WTC11 (cell line): ENCODE measurements around the gene FBP1. TPM values are rescaled to one million over a fixed set of nuclear protein-coding genes. Genes with fewer than 3 reads are reported as not detected.

Experiments
- ATAC-seq: fragments of 200-7000 bp; cut with Tn5 transposase; 2 replicates; pipeline ENCODE4 v1.10.0; 2021; ENCODE audit warnings: mild to moderate bottlenecking, moderate library complexity
- CTCF ChIA-PET: fragments of 300-600 bp; sonication (Branson Sonifier 250); formaldehyde crosslinking; loops from one replicate; lab custom pipeline; 2021; ENCODE audit warnings: antibody characterized with exemption; lab: Charles Lee
- POLR2A ChIA-PET: fragments of 350-600 bp; sonication (Branson Sonifier 250); formaldehyde crosslinking; loops from one replicate; lab custom pipeline; 2021; ENCODE audit warnings: antibody characterized with exemption; lab: Charles Lee
- DNase-seq: peaks from one replicate; pipeline ENCODE4 v3.0.0; 2021; ENCODE audit warnings: low spot score
- H3K27ac Mint-ChIP-seq: 2 replicates; pipeline ENCODE4 v1.8.0; 2021; ENCODE audit warnings: mixed read lengths
- H3K27me3 Mint-ChIP-seq: 2 replicates; pipeline ENCODE4 v1.8.0; 2021; ENCODE audit warnings: low read depth, mild to moderate bottlenecking, moderate library complexity, mixed read lengths
- H3K36me3 Mint-ChIP-seq: 2 replicates; pipeline ENCODE4 v1.8.0; 2021; ENCODE audit warnings: mixed read lengths
- H3K4me1 Mint-ChIP-seq: 2 replicates; pipeline ENCODE4 v1.8.0; 2022; ENCODE audit warnings: mixed read lengths
- H3K4me3 Mint-ChIP-seq: 2 replicates; pipeline ENCODE4 v1.8.0; 2021; ENCODE audit warnings: mild to moderate bottlenecking, moderate library complexity, mixed read lengths
- H3K9me3 Mint-ChIP-seq: 2 replicates; pipeline ENCODE4 v1.8.0; 2021; ENCODE audit warnings: mixed read lengths
- GABPB1 ChIP-seq: sonication (generic); formaldehyde crosslinking; IDR thresholded peaks from 2 replicates; pipeline ENCODE4 v1.8.1; 2023; ENCODE audit warnings: mild to moderate bottlenecking, missing genetic modification reagents
- JUN ChIP-seq: sonication (generic); formaldehyde crosslinking; IDR thresholded peaks from 2 replicates; pipeline ENCODE4 v1.8.0; 2023; ENCODE audit warnings: mild to moderate bottlenecking, missing genetic modification reagents
- KAT7 ChIP-seq: sonication (generic); formaldehyde crosslinking; IDR thresholded peaks from 2 replicates; pipeline ENCODE4 v1.8.1; 2023; ENCODE audit warnings: missing genetic modification reagents, mild to moderate bottlenecking, borderline replicate concordance
- NFYB ChIP-seq: sonication (generic); formaldehyde crosslinking; conservative IDR thresholded peaks from 2 replicates; pipeline ENCODE4 v1.8.0; 2022; ENCODE audit warnings: low read depth, missing genetic modification reagents
- RELA ChIP-seq: sonication (generic); formaldehyde crosslinking; IDR thresholded peaks from 2 replicates; pipeline ENCODE4 v1.8.1; 2022; ENCODE audit warnings: missing genetic modification reagents, mild to moderate bottlenecking, borderline replicate concordance
- SMAD3 ChIP-seq: sonication (generic); formaldehyde crosslinking; IDR thresholded peaks from 2 replicates; pipeline ENCODE4 v1.8.0; 2022; ENCODE audit warnings: missing genetic modification reagents, mild to moderate bottlenecking, borderline replicate concordance
- ZBTB21 ChIP-seq: sonication (generic); formaldehyde crosslinking; IDR thresholded peaks from 2 replicates; pipeline ENCODE4 v1.8.1; 2023; ENCODE audit warnings: mild to moderate bottlenecking, missing genetic modification reagents, borderline replicate concordance
- ZNF138 ChIP-seq: sonication (generic); formaldehyde crosslinking; conservative IDR thresholded peaks from 2 replicates; pipeline ENCODE4 v1.8.1; 2022; ENCODE audit warnings: mild to moderate bottlenecking, moderate library complexity, missing genetic modification reagents
- total RNA-seq: library from RNA; stranded (reverse); gene quantifications from 3 replicates; pipeline ENCODE4 v1.2.3, GENCODE V29; 2021
- TF ChIP-seq, protein P1 (sequence below): fragments of 250-450 bp; sonication (Bioruptor Pico); conservative IDR thresholded peaks from 2 replicates; pipeline ENCODE4 v1.9.0; 2021; ENCODE audit warnings: mild to moderate bottlenecking
- TF ChIP-seq, protein P2 (sequence below): sonication (generic); formaldehyde crosslinking; IDR thresholded peaks from 2 replicates; pipeline ENCODE4 v1.8.0; 2023; ENCODE audit warnings: missing genetic modification reagents
- TF ChIP-seq, protein P3 (sequence below): sonication (generic); formaldehyde crosslinking; IDR thresholded peaks from 2 replicates; pipeline ENCODE4 v1.8.1; 2023; ENCODE audit warnings: mild to moderate bottlenecking, missing genetic modification reagents, borderline replicate concordance
- TF ChIP-seq, protein P4 (sequence below): fragments of 250-450 bp; sonication (Bioruptor Pico); IDR thresholded peaks from 2 replicates; pipeline ENCODE4 v1.9.0; 2021; ENCODE audit warnings: mild to moderate bottlenecking, borderline replicate concordance
- TF ChIP-seq, protein P5 (sequence below): sonication (generic); formaldehyde crosslinking; IDR thresholded peaks from 2 replicates; pipeline ENCODE4 v1.8.1; 2023; ENCODE audit warnings: mild to moderate bottlenecking, missing genetic modification reagents, moderate library complexity
- TF ChIP-seq, protein P6 (sequence below): fragments of 250-450 bp; sonication (Bioruptor Pico); IDR thresholded peaks from 2 replicates; pipeline ENCODE4 v1.9.0; 2021; ENCODE audit warnings: moderate library complexity, mild to moderate bottlenecking, inconsistent platforms, borderline replicate concordance
- TF ChIP-seq, protein P7 (sequence below): sonication (generic); formaldehyde crosslinking; IDR thresholded peaks from 2 replicates; pipeline ENCODE4 v1.8.1; 2022; ENCODE audit warnings: mild to moderate bottlenecking, moderate library complexity, missing genetic modification reagents
- TF ChIP-seq, protein P8 (sequence below): fragments of 250-450 bp; sonication (Bioruptor Pico); IDR thresholded peaks from 2 replicates; pipeline ENCODE4 v2.1.2; 2022; ENCODE audit warnings: mild to moderate bottlenecking, moderate library complexity

Gene FBP1
- total RNA-seq, 1 experiment from 2014 or later, result 6.4 TPM

DNA sequence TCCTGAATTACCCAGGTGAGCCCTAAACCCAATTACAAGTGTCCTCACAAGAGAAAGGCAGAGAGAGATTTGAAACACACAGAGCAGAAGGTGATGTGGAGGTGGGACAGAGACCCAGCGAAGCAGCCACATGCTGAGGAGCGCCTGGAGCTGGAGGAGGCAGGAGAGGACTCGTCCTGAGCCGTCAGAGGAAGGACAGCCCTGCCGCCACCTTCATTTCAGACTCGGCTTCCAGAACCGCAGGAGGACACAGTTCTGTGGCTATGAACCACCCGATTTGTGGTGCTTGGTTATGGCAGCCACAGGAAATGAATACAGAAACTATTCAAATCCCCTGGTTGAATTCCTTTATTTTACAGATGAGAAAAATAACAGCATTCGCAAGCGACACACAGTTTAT, 16.4 kb upstream of the FBP1 start:
- Mint-ChIP-seq H3K4me1 (peaks cover 21% of the 10 kb centered on the region), H3K27ac (no peak overlapping the region), H3K27me3 (no peaks in the 10 kb centered on the region), H3K4me3 (no peak overlapping the region), H3K9me3 (no peaks in the 10 kb centered on the region), H3K36me3 (no peaks in the 10 kb centered on the region)
- ATAC-seq (no peak), DNase-seq (no peak)
- TF ChIP-seq KAT7, result no peak
- no peak for TF ChIP-seq RELA
- TF ChIP-seq, protein P1, sequence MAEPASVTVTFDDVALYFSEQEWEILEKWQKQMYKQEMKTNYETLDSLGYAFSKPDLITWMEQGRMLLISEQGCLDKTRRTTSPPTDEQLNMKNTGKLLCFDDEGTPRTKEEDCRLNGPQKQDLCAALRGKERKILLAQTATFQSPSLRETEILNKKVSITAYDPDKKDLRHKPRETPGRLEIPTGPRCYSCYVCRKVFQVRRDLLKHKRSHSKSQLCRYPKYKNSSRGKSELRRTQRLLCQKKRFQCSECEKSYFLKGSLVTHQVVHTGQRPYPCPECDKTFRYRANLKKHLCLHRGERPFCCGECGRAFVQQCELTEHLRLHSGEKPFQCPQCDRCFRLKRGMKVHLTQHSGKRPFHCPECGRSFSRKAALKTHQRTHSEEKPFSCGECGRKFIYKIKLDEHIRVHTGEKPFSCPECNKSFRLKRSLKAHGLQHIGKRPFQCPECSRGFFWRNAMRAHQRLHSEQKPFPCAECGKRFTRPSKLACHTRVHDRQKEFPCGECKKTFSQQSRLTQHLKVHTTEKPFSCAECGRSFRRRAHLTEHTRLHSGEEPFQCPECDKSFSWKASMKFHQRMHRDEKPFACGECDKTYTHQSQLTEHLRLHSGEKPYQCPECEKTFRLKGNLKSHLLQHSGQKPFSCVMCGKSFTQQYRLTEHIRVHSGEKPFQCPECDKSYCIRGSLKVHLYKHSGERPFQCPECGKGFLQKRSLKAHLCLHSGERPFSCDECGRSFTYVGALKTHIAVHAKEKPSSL (CRISPR knock-in tag), result no peak
- no peak for TF ChIP-seq SMAD3 (CRISPR knock-in tag)
- TF ChIP-seq, protein P2, sequence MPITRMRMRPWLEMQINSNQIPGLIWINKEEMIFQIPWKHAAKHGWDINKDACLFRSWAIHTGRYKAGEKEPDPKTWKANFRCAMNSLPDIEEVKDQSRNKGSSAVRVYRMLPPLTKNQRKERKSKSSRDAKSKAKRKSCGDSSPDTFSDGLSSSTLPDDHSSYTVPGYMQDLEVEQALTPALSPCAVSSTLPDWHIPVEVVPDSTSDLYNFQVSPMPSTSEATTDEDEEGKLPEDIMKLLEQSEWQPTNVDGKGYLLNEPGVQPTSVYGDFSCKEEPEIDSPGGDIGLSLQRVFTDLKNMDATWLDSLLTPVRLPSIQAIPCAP (CRISPR knock-in tag), result no peak
- TF ChIP-seq GABPB1 (CRISPR knock-in tag), result no peak
- TF ChIP-seq, protein P3, sequence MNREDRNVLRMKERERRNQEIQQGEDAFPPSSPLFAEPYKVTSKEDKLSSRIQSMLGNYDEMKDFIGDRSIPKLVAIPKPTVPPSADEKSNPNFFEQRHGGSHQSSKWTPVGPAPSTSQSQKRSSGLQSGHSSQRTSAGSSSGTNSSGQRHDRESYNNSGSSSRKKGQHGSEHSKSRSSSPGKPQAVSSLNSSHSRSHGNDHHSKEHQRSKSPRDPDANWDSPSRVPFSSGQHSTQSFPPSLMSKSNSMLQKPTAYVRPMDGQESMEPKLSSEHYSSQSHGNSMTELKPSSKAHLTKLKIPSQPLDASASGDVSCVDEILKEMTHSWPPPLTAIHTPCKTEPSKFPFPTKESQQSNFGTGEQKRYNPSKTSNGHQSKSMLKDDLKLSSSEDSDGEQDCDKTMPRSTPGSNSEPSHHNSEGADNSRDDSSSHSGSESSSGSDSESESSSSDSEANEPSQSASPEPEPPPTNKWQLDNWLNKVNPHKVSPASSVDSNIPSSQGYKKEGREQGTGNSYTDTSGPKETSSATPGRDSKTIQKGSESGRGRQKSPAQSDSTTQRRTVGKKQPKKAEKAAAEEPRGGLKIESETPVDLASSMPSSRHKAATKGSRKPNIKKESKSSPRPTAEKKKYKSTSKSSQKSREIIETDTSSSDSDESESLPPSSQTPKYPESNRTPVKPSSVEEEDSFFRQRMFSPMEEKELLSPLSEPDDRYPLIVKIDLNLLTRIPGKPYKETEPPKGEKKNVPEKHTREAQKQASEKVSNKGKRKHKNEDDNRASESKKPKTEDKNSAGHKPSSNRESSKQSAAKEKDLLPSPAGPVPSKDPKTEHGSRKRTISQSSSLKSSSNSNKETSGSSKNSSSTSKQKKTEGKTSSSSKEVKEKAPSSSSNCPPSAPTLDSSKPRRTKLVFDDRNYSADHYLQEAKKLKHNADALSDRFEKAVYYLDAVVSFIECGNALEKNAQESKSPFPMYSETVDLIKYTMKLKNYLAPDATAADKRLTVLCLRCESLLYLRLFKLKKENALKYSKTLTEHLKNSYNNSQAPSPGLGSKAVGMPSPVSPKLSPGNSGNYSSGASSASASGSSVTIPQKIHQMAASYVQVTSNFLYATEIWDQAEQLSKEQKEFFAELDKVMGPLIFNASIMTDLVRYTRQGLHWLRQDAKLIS (CRISPR knock-in tag), result no peak
- TF ChIP-seq, protein P4, sequence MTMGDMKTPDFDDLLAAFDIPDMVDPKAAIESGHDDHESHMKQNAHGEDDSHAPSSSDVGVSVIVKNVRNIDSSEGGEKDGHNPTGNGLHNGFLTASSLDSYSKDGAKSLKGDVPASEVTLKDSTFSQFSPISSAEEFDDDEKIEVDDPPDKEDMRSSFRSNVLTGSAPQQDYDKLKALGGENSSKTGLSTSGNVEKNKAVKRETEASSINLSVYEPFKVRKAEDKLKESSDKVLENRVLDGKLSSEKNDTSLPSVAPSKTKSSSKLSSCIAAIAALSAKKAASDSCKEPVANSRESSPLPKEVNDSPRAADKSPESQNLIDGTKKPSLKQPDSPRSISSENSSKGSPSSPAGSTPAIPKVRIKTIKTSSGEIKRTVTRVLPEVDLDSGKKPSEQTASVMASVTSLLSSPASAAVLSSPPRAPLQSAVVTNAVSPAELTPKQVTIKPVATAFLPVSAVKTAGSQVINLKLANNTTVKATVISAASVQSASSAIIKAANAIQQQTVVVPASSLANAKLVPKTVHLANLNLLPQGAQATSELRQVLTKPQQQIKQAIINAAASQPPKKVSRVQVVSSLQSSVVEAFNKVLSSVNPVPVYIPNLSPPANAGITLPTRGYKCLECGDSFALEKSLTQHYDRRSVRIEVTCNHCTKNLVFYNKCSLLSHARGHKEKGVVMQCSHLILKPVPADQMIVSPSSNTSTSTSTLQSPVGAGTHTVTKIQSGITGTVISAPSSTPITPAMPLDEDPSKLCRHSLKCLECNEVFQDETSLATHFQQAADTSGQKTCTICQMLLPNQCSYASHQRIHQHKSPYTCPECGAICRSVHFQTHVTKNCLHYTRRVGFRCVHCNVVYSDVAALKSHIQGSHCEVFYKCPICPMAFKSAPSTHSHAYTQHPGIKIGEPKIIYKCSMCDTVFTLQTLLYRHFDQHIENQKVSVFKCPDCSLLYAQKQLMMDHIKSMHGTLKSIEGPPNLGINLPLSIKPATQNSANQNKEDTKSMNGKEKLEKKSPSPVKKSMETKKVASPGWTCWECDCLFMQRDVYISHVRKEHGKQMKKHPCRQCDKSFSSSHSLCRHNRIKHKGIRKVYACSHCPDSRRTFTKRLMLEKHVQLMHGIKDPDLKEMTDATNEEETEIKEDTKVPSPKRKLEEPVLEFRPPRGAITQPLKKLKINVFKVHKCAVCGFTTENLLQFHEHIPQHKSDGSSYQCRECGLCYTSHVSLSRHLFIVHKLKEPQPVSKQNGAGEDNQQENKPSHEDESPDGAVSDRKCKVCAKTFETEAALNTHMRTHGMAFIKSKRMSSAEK (CRISPR knock-in tag), result no peak
- TF ChIP-seq, protein P5, sequence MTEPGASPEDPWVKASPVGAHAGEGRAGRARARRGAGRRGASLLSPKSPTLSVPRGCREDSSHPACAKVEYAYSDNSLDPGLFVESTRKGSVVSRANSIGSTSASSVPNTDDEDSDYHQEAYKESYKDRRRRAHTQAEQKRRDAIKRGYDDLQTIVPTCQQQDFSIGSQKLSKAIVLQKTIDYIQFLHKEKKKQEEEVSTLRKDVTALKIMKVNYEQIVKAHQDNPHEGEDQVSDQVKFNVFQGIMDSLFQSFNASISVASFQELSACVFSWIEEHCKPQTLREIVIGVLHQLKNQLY, result no peak
- no peak for TF ChIP-seq ZNF138
- TF ChIP-seq, protein P6, sequence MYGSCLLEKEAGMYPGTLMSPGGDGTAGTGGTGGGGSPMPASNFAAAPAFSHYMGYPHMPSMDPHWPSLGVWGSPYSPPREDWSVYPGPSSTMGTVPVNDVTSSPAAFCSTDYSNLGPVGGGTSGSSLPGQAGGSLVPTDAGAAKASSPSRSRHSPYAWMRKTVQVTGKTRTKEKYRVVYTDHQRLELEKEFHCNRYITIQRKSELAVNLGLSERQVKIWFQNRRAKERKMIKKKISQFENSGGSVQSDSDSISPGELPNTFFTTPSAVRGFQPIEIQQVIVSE, result no peak
- TF ChIP-seq, protein P7, sequence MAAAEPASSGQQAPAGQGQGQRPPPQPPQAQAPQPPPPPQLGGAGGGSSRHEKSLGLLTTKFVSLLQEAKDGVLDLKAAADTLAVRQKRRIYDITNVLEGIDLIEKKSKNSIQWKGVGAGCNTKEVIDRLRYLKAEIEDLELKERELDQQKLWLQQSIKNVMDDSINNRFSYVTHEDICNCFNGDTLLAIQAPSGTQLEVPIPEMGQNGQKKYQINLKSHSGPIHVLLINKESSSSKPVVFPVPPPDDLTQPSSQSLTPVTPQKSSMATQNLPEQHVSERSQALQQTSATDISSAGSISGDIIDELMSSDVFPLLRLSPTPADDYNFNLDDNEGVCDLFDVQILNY (CRISPR knock-in tag), result no peak
- no peak for TF ChIP-seq ZBTB21
- TF ChIP-seq JUN (CRISPR knock-in tag), result no peak
- TF ChIP-seq, protein P8, sequence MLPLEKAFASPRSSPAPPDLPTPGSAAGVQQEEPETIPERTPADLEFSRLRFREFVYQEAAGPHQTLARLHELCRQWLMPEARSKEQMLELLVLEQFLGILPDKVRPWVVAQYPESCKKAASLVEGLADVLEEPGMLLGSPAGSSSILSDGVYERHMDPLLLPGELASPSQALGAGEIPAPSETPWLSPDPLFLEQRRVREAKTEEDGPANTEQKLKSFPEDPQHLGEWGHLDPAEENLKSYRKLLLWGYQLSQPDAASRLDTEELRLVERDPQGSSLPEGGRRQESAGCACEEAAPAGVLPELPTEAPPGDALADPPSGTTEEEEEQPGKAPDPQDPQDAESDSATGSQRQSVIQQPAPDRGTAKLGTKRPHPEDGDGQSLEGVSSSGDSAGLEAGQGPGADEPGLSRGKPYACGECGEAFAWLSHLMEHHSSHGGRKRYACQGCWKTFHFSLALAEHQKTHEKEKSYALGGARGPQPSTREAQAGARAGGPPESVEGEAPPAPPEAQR (CRISPR knock-in tag), result no peak
- no peak for TF ChIP-seq NFYB (CRISPR knock-in tag)
- CTCF ChIA-PET, result interaction anchor here (1.8 to 2.6 kb wide), 3 partner anchors 13 to 101 kb away, joined by 4 to 19 read pairs (median 9); partner anchors contain the start of gene PCAT7
- POLR2A ChIA-PET, result interaction anchor here (1.6 kb wide), 1 partner anchor 26 kb away, joined by 4 read pairs; no protein-coding TSS in a partner anchor
